WTC11 (cell line): ENCODE data around the gene RIBC2. TPM values are rescaled to one million over a fixed set of nuclear protein-coding genes. Genes with fewer than 3 reads are reported as not detected.
"Not testable (repeated sequence)": the region's sequence is repeated elsewhere in the genome, so short reads cannot be mapped to it uniquely, and the experiment has no call there.

Experiments used
- ATAC-seq: fragments of 200-7000 bp; cut with Tn5 transposase; 2 replicates; pipeline ENCODE4 v1.10.0; 2021; ENCODE audit warnings: mild to moderate bottlenecking, moderate library complexity
- CTCF ChIA-PET: fragments of 300-600 bp; sonication (Branson Sonifier 250); formaldehyde crosslinking; loops from one replicate; lab custom pipeline; 2021; ENCODE audit warnings: antibody characterized with exemption; lab: Charles Lee
- POLR2A ChIA-PET: fragments of 350-600 bp; sonication (Branson Sonifier 250); formaldehyde crosslinking; loops from one replicate; lab custom pipeline; 2021; ENCODE audit warnings: antibody characterized with exemption; lab: Charles Lee
- DNase-seq: peaks from one replicate; pipeline ENCODE4 v3.0.0; 2021; ENCODE audit warnings: low spot score
- H3K27ac Mint-ChIP-seq: 2 replicates; pipeline ENCODE4 v1.8.0; 2021; ENCODE audit warnings: mixed read lengths
- H3K27me3 Mint-ChIP-seq: 2 replicates; pipeline ENCODE4 v1.8.0; 2021; ENCODE audit warnings: low read depth, mild to moderate bottlenecking, moderate library complexity, mixed read lengths
- H3K36me3 Mint-ChIP-seq: 2 replicates; pipeline ENCODE4 v1.8.0; 2021; ENCODE audit warnings: mixed read lengths
- H3K4me1 Mint-ChIP-seq: 2 replicates; pipeline ENCODE4 v1.8.0; 2022; ENCODE audit warnings: mixed read lengths
- H3K4me3 Mint-ChIP-seq: 2 replicates; pipeline ENCODE4 v1.8.0; 2021; ENCODE audit warnings: mild to moderate bottlenecking, moderate library complexity, mixed read lengths
- H3K9me3 Mint-ChIP-seq: 2 replicates; pipeline ENCODE4 v1.8.0; 2021; ENCODE audit warnings: mixed read lengths
- CBFB ChIP-seq: sonication (generic); formaldehyde crosslinking; IDR thresholded peaks from 2 replicates; pipeline ENCODE4 v1.8.1; 2022; ENCODE audit warnings: mild to moderate bottlenecking, low read depth, missing genetic modification reagents
- CTCF ChIP-seq: fragments of 200-600 bp; IDR thresholded peaks from 2 replicates; pipeline ENCODE4 v1.8.0; 2022; ENCODE audit warnings: antibody characterized with exemption
- ETV6 ChIP-seq: sonication (generic); formaldehyde crosslinking; IDR thresholded peaks from 2 replicates; pipeline ENCODE4 v1.8.1; 2022; ENCODE audit warnings: mild to moderate bottlenecking, missing genetic modification reagents
- GABPB1 ChIP-seq: sonication (generic); formaldehyde crosslinking; IDR thresholded peaks from 2 replicates; pipeline ENCODE4 v1.8.1; 2023; ENCODE audit warnings: mild to moderate bottlenecking, missing genetic modification reagents
- KAT7 ChIP-seq: sonication (generic); formaldehyde crosslinking; IDR thresholded peaks from 2 replicates; pipeline ENCODE4 v1.8.1; 2023; ENCODE audit warnings: missing genetic modification reagents, mild to moderate bottlenecking, borderline replicate concordance
- MAX ChIP-seq: sonication (generic); formaldehyde crosslinking; IDR thresholded peaks from 2 replicates; pipeline ENCODE4 v1.8.0; 2022; ENCODE audit warnings: mild to moderate bottlenecking, missing genetic modification reagents
- NR3C1 ChIP-seq: sonication (generic); formaldehyde crosslinking; conservative IDR thresholded peaks from 2 replicates; pipeline ENCODE4 v1.8.1; 2023; ENCODE audit warnings: low read depth, mild to moderate bottlenecking, missing genetic modification reagents
- SP1 ChIP-seq: sonication (generic); formaldehyde crosslinking; conservative IDR thresholded peaks from 2 replicates; pipeline ENCODE4 v1.8.1; 2022; ENCODE audit warnings: missing genetic modification reagents
- ZNF121 ChIP-seq: sonication (generic); formaldehyde crosslinking; IDR thresholded peaks from 2 replicates; pipeline ENCODE4 v1.8.0; 2023; ENCODE audit warnings: missing genetic modification reagents
- ZNF138 ChIP-seq: sonication (generic); formaldehyde crosslinking; conservative IDR thresholded peaks from 2 replicates; pipeline ENCODE4 v1.8.1; 2022; ENCODE audit warnings: mild to moderate bottlenecking, moderate library complexity, missing genetic modification reagents
- ZNF263 ChIP-seq: sonication (generic); formaldehyde crosslinking; IDR thresholded peaks from 2 replicates; pipeline ENCODE4 v1.8.1; 2022; ENCODE audit warnings: low read depth, mild to moderate bottlenecking, moderate library complexity, missing genetic modification reagents
- ZNF281 ChIP-seq: sonication (generic); formaldehyde crosslinking; IDR thresholded peaks from 2 replicates; pipeline ENCODE4 v1.8.0; 2023; ENCODE audit warnings: mild to moderate bottlenecking, missing genetic modification reagents
- ZNF416 ChIP-seq: fragments of 250-450 bp; sonication (Bioruptor Pico); IDR thresholded peaks from 2 replicates; pipeline ENCODE4 v1.9.0; 2021; ENCODE audit warnings: mild to moderate bottlenecking, inconsistent platforms
- ZNF425 ChIP-seq: fragments of 250-450 bp; sonication (Bioruptor Pico); conservative IDR thresholded peaks from 2 replicates; pipeline ENCODE4 v1.9.0; 2021; ENCODE audit warnings: mild to moderate bottlenecking
- total RNA-seq: library from RNA; stranded (reverse); gene quantifications from 3 replicates; pipeline ENCODE4 v1.2.3, GENCODE V29; 2021

Gene RIBC2
- total RNA-seq, 1 experiment from 2014 or later: 2.4 TPM

- H3K4me3 Mint-ChIP-seq: no peak overlapping the region
- TF ChIP-seq ZNF425 (CRISPR knock-in tag): no peak
- peak; percentile 36; the same call in 1 of the 2 replicates for TF ChIP-seq NR3C1 (CRISPR knock-in tag)
- no peak for TF ChIP-seq ZNF263 (CRISPR knock-in tag)
- no peak for TF ChIP-seq KAT7 (CRISPR knock-in tag)
- TF ChIP-seq ZNF138 (CRISPR knock-in tag): no peak
- 0 out of 2 replicates have a peak, but pooled peaks have one; percentile 14 for TF ChIP-seq SP1
- TF ChIP-seq MAX (CRISPR knock-in tag): peak; percentile 67; the same call in 1 of the 2 replicates
- no peak for TF ChIP-seq CBFB
- no peak for TF ChIP-seq ZNF121 (CRISPR knock-in tag)
- peak; percentile 89 for TF ChIP-seq CTCF
- TF ChIP-seq GABPB1 (CRISPR knock-in tag): peak; percentile 39; the same call in 1 of the 2 replicates
- no peak for TF ChIP-seq ETV6 (CRISPR knock-in tag)
- no peak for TF ChIP-seq ZNF416 (CRISPR knock-in tag)
- no peak for TF ChIP-seq ZNF281 (CRISPR knock-in tag)
- ATAC-seq (peak; percentile 96), DNase-seq (peak; percentile 92)
- peaks cover 6% of the 10 kb centered on the region for H3K4me1 Mint-ChIP-seq
- peaks cover 6% of the 10 kb centered on the region for H3K9me3 Mint-ChIP-seq
- peak overlapping the region; percentile 78 for H3K27ac Mint-ChIP-seq
- H3K27me3 Mint-ChIP-seq: peaks cover 3% of the 10 kb centered on the region; the same call in 1 of the 2 replicates
- peaks cover 9% of the 10 kb centered on the region for H3K36me3 Mint-ChIP-seq
- POLR2A ChIA-PET: no interaction called here
- CTCF ChIA-PET: interaction anchor here (1.6 kb wide), 1 partner anchor 14 kb away, joined by 3 read pairs; no protein-coding TSS in a partner anchor
These were observed 22.1 kb downstream of the RIBC2 start for GRCh38 chr22:45435544-45436139.

- ATAC-seq, H3K4me3 Mint-ChIP-seq, H3K27me3 Mint-ChIP-seq, H3K36me3 Mint-ChIP-seq, H3K9me3 Mint-ChIP-seq, POLR2A ChIA-PET: not testable (repeated sequence)
- CTCF ChIA-PET: interaction anchor here (0.6 to 1.6 kb wide), 13 partner anchors 15 to 310 kb away, joined by 3 to 5 read pairs (median 3); partner anchors contain the start of gene UPK3A
- H3K4me1 Mint-ChIP-seq: peaks cover 10% of the 10 kb centered on the region
- DNase-seq: peak; percentile 49
- 0 out of 2 replicates have a peak overlapping the region, but pooled peaks have one; percentile 45 for H3K27ac Mint-ChIP-seq
These were observed 23.5 kb downstream of the RIBC2 start for GRCh38 chr22:45436871-45437517.
